Inferior parietal cortex (tissue), 1 donor: ENCODE results near the gene STK10.
A peak's percentile ranks its signal among the peaks of the same experiment; 100 is the strongest.

Source experiments
- DNase-seq: peaks from one replicate; pipeline ENCODE4 v3.0.0-alpha.2; 2016; ENCODE audit errors: extremely low spot score

The STK10 gene

DNA sequence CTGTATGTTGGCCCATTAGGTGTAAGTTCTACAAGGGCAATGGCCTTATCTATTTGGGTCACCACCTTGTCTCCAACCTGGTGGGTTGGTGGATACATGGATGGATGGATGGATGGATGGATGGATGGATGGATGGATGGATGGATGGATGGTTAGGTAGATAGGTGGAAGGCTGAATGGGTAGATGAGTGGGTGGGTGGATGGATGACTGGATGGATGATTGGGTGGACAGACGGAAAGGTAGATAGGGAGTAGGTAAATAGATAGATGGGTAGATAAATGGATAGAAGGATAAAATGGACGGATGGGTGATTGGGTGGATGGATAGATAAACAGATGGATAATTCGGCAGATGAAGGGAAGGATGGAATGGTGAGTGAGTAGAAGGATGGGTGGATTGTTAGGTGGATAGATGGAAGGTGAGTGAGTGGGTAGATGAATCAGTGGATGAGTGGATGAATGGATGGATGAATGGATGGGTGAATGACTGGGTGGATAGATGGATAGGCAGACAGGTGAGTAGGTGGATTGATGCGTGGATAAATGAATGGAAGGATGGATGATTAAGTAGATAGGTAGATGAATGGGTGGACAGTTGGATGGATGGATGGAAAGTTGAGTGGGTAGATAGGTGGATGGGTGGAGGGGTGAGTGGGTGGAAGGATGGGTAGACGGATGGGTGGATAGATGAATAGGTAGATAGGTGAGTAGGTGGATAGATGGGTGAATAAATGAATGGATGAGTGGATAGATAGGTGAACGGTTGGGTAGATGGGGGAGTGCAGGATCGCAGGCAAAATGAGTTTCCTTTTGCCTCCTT, 98.5 kb downstream of the STK10 start:
- no peak for DNase-seq

GRCh38 chr5:172088801-172089200, 99.2 kb downstream of the STK10 start:
- DNase-seq: no peak

GRCh38 chr5:172086194-172086975, 101.6 kb downstream of the STK10 start:
- DNase-seq: no peak

DNA sequence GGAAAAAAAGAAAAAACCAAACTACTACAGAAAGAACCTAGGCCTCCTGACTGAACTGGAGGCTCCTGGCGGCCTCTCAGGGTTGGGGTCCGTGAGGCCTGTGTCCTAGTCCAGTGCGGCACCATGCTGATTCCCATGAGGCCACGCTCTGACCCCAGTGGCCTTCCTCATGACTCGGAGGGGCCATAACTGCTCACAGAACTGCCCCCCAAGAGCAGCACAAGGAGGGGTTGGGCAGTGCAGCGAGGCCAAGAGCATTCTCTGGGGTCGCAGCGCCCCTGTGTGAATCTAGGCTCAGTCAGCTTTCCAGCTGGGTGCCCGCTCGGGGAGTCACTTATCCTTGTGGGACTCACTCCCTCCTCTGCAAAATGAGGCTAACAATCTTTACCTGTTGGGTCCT, 102.3 kb downstream of the STK10 start:
- DNase-seq: no peak

DNA sequence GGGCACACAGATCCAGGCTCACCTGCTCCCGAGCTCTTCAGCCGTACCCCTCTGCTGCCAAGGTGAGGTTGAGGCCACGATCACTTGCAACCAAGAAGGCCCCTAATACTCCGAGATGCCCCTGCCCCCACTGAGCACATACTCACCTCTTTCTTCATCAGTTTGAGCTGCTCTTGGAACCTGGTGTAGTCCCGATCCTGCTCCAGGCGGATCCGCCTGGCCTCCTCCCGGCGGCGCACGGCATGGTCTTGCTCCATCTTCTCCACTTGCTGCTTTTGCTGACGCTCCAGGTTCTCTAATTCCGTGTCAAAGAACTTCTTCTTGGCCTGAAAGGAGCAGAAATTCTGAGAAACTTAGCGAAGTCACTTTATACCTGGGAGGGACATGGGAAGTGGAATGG, 105.8 kb downstream of the STK10 start:
- DNase-seq: no peak

- no peak for DNase-seq
Observed at GRCh38 chr5:172079876-172080275, 108.1 kb downstream of the STK10 start.

- no peak for DNase-seq
Observed at GRCh38 chr5:172078726-172079345, 109.2 kb downstream of the STK10 start.

DNA sequence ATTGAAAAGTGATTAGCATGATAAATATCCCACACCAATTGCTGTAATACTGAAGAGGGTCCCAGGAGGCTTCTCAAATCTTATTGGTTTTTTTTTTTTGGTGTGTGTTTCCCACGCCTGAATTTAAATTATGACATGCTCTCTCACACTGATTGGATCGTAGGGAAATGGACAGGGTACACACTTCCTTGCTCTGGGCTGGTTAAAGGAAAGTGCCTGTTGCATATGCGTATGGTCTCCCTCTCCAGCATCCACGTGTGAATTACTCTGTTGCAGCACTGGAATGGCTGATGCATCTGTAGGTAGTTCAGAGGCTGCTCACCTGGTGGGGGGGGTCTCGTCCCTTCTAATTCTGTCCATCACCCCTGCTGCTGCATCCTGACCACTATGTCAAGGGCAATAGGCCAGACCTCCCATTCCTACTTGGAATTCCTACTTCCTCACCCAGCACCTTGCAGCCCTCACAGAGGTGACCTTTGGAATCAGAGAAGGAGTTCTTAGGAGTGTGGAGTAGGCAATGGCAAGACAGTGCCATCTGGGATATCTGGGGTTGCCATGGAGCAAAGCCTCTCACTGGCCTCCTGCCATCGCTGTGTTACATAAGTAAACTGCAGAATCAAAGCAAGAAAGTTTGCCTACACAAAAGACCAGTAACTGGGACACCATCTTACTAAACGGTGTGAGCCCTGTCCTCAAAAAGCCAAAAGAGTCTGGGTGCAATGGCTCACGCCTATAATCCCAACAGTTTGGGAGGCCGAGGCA, 110.2 kb downstream of the STK10 start:
- DNase-seq: no peak

DNA sequence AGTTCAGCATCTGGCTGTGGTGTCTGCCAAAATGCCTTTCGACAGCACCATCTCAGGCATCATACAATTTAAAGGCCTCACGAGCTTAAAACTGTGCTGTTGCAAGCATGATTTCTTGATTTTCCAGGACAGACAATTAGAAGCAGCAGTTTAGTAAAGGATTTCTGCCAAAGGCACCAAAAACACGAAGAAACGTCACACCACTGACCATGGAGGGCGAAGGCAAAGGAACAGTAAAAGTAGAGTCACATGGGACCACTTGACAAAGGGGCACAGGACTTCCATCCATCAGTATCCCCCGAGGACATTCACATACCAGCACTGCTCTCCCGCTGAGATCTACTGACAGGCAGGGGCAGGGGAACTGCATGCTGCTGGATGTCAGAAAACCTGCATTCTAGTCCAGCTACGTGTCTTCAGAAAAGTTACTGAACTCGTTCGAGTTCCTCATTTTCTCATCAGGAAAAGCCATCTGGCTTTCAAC, 111.2 kb downstream of the STK10 start:
- no peak for DNase-seq

DNA sequence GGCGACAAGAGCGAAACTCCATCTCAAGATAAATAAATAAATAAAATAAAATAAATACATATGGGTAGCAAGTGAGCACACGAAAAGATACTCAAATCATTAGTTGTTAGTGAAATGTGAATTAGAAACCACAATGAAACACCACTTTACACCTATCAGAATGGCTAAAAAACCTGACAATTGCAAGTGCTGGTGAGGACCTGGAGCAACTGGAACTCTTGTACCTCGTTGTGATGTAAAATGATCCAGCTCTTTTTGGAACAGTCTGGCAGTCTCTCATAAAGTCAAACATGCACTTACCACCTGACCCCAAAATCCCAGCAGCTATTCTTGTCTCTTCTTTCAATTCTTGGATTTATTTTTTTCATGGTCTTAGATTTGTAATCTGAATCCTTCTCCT, 112.4 kb downstream of the STK10 start:
- DNase-seq: no peak

DNA sequence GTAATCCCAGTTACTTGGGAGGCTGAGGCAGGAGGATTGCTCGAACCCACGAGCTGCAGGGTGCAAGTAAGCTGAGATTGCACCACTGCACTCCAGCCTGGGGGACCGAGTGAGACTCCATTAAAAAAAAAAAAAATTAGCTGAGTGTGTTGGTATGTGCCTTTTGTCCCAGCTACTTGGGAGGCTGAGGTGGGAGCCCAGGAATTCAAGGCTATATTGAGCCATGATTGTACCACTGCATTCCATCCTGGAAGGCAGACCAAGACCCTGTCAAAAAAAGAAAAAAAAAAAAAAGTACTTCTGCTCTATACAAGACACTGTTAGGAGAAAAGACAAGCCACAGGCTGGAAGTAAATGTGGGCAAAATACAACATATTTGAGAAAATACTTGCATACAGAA, 113.1 kb downstream of the STK10 start:
- DNase-seq: no peak

DNA sequence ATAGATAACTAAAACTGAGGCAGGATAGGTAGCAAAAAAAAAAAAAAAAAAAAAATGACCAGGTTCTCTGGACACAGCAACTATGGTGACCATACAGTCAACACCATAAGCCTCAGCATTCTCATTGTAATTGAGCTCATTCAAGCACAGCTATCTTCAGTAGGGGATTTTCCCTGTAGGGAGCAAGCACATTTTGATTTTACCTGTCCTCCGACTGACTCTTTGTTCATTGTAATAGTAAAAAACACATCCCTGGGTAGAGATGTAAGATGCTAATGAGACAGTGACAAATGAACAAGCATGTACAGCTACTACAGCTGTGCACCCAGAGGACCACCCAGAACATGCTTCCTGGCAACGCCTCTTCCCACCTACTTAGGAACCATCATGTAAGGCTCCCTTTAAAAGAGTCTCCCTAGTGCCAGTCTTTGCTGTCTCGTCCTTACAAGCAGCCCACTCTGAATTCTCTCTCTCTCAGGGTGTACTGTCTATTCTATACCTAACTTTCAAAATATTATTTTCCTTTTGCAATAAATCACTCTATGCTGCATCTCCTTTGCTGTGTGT, 116.6 kb downstream of the STK10 start:
- DNase-seq: no peak

DNA sequence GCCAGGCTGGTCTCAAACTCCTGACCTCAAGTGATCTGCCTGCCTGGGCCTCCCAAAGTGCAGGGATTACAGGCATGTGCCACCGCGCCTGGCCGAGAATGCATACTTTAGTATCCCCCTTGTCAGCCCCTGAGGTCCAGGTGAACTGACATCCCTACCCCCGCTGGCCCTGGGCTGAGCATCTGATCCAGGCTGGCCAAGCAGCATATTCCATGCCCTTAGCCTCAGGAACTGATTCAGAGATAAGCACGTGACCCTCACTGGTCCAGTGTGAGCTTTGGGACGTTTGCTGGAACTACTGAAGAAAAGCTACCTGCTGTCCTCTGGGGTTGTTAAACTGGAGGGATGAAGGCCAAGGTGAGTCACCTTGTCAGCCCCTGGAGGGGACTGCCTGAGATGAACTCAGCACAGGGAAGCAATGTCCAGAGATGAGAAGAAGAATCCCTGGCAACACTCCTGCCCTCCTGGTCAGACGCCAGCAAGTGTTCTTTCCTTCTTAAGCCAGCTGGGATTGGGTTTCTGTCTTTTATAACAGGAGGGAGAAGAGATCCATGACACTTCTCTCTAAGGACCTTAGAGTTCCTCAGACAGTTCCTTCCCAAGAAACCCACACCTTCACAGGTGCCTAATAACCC, 122.5 kb downstream of the STK10 start:
- DNase-seq: no peak

- DNase-seq: no peak
Observed at GRCh38 chr5:172064766-172065165, 123.3 kb downstream of the STK10 start.

- DNase-seq: no peak
Observed at GRCh38 chr5:172064358-172064757, 123.7 kb downstream of the STK10 start.

GRCh38 chr5:172063463-172064235, 124.4 kb downstream of the STK10 start:
- no peak for DNase-seq

- peak; percentile 22 for DNase-seq
Observed at GRCh38 chr5:172059661-172060100, 128.3 kb downstream of the STK10 start.

- DNase-seq: no peak
Observed at GRCh38 chr5:172058088-172058487, 129.9 kb downstream of the STK10 start.

DNA sequence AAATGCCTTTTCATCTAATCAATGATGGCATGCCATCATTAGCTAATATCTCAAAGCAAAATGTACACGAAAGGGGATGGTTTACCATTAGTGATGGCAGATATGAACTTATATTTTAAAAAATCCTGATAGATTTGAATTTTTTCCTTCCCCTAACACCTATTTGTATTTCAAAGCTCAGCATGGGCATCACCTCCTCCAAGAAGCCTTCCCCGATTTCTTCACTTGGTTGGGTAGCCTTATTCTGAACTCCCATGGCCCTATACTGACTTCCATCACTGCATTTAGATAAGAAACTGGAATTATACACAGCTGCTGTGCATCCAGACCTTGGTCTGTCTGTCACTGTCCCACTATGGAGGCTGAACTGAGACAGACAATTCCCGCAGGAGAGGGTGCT, 132.0 kb downstream of the STK10 start:
- DNase-seq: no peak

DNA sequence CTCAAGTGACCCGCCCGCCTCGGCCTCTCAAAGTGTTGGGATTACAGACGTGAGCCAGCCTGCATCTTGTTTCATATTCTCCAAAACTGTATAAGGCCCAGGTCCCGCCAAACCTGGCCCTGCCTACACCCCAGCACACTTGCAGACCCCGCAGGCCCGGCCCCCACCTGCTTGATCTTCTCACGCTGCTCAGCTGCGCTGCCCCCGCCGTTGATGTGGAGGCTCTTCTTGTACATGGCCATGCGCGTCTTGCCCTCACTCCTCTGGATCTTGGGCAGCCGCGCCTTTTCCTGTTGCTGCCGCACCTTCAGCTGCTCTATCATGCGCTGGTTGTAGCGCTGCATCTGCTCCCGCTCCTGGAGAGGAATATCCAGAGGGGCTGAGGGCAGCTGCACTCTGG, 132.6 kb downstream of the STK10 start:
- no peak for DNase-seq
